GM12872 (cell line): ENCODE measurements around the gene STX16.

Experiments
- CTCF ChIP-seq: IDR thresholded peaks from 3 replicates; pipeline ENCODE4 v1.5.1; 2011; ENCODE audit warnings: low read depth, mild to moderate bottlenecking, low read length, moderate library complexity; ENCODE audit not compliant: insufficient read depth

Gene STX16

GRCh38 chr20:58614366-58614765, 36.7 kb upstream of the STX16 start:
- no peak for TF ChIP-seq CTCF

- no peak for TF ChIP-seq CTCF
Measured at GRCh38 chr20:58614984-58615760, 35.9 kb upstream of the STX16 start.

GRCh38 chr20:58616411-58616810, 34.7 kb upstream of the STX16 start:
- TF ChIP-seq CTCF, result no peak

- TF ChIP-seq CTCF, result no peak
Measured at GRCh38 chr20:58617158-58617557, 33.9 kb upstream of the STX16 start.

- TF ChIP-seq CTCF, result no peak
Measured at GRCh38 chr20:58618351-58619076, 32.6 kb upstream of the STX16 start.

- TF ChIP-seq CTCF, result no peak
Measured at GRCh38 chr20:58619077-58619863, 31.8 kb upstream of the STX16 start.

GRCh38 chr20:58619864-58620431, 31.1 kb upstream of the STX16 start:
- no peak for TF ChIP-seq CTCF
